Activated CD4-positive, CD25-positive, alpha-beta regulatory T cell (primary cell): ENCODE results near the gene EP300.
"Not testable (repeated sequence)": the region's sequence is repeated elsewhere in the genome, so short reads cannot be mapped to it uniquely, and the experiment has no call there.

Experiments
- DNase-seq, 4 experiments: peaks; one replicate each; lab custom pipeline; 2025; lab: John Stamatoyannopoulos, UW

Gene EP300

DNA sequence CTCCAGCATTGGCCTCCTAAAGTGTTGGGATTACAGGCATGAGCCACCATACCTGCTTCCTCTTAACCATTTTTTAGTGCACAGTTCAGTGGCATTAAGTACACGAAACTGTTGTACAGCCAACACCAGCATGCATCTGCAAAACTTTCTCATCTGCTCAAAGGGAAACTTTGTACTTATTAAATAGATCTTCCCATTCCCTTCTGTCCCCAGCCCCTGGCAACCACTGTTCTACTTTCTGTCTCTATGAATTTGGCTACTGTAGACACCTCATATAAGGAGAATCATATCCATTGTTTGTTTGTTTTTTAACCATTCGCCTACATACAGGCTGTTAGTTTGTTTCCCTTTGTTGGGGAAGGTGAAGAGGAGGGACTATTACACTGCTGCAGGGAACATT, 6.5 kb upstream of the EP300 start:
- DNase-seq: no peak

DNA sequence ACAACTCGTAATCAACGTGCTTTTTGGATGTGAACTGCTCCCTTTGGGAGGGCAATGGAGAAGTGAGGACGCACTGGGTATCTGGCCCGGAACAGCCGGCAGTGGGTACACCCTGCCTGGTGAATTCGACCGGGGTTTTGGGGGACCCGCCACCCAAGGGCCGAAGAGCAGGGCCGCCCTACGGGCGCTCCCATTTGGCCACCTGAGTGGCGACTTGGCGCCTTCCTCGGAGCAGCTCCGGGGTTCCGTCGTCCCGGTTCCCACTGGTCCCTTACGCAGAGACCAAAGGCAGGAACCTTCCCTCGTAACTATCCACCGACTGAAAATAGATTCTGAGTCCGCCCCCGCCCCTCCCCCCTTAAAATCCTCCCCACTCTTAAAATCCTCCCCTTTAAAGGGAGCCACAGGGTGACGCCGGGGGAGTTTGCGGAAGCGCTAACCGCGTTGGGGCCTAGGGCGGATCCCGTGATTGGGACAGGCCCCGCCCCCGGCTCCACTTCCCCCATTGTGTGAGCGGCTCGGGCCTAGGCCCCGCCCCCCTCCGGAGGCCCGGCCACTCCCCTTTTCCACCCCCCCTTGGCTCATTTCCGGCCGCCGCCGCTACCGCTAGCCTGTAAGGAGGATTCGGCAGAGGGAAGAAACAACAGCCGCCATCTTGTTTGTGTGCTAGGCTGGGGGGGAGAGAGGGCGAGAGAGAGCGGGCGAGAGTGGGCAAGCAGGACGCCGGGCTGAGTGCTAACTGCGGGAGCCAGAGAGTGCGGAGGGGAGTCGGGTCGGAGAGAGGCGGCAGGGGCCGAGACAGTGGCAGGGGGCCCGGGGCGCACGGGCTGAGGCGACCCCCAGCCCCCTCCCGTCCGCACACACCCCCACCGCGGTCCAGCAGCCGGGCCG, 1.0 kb upstream of the EP300 start:
- peak; percentile 97 to 99 (median 99) for DNase-seq

DNA sequence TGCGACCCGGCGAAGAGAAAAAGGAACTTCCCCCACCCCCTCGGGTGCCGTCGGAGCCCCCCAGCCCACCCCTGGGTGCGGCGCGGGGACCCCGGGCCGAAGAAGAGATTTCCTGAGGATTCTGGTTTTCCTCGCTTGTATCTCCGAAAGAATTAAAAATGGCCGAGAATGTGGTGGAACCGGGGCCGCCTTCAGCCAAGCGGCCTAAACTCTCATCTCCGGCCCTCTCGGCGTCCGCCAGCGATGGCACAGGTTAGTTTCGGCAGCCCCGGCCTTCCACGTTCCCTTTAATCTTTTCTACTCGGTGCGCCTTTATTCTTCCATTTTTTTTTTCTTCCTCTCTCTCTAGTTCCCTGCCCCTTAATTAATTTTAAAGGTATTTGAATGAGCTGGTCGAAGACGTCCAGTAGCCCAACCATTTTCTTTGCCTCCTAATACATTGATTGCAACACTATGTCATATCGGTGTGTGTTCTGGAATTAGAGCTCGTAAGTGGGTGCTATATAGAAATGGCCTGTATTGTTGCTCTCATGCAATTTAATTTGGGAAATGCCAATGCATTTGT, 537 bp downstream of the EP300 start:
- no peak for DNase-seq

DNA sequence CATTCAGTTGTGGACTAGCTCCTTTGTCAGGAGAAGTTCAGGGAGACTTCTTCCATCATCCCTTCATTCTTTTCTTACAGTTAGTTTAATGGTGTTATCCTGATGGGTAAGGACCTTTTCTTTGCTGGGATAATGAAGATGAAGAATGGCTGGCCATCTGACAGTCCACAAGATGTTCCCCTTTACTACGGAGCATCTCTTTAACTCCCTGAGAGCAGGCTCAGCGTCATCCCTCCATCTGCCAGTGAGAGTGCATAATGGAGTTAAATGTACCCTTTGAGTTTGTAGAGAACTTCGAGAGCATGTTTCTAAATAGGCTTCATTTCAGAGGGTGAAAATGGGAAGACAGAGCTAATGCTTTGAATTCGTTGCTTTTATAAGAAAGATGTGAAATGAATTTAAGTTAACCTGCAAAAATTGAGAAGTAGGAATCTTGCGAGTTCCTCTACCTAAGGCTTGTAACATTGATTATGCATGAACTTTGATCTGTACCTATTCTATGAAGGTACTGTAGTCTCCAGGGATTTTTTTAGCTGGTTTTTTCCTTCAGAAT, 1.7 kb downstream of the EP300 start:
- no peak for DNase-seq

DNA sequence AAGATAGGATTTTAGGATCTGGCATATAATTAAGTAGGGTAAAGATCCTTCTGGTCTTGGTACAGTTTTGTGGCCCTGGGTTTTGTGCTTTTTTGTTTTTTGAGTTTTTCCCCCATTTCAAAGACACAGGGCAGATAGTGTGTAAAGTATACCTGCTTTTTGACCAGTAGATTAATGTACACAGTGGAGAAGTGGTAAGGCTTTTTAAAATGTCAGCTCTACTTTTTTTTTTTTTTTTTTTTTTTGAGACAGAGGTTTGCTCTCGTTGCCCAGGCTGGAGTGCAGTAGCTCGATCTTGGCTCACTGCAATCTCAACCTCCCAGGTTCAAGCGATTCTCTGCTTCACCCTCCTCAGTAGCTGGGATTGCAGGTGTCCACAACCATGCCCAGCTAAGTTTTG, 4.0 kb downstream of the EP300 start:
- no peak for DNase-seq

DNA sequence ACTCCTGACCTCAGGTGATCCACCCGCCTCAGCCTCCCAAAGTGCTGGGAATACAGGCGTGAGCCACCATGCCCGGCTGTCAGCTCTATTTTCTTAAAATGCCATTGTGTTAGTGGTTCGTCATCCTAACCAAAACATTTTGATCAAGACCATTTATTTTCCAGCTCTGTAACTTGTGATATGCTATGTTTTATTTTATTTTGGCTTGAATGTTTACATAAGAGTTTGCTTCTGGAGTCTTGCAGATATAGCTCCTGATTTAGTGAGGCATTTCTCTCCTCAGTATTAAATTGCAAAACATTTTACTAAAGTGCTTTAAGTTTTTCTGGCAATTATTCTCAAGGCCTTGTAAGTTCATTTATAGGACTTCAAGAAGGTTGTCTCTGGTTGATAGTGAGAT, 4.4 kb downstream of the EP300 start:
- DNase-seq: no peak

DNA sequence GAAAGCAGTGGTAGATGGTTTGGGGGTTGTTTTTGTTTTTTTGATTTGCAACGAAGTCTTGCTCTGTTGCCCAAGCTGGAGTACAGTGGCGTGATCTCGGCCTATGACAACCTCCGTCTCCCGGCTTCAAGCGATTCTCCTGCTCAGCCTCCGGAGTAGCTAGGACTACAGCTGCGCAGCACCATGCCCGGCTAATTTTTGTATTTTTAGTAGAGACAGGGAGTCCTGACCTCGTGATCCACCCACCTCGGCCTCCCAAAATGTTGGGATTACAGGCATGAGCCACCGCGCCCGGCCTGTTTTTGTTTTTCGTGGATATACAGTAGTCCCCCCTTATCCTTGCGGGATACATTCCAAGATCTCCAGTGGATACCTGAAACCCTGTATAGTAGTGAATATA, 6.6 kb downstream of the EP300 start:
- DNase-seq: no peak

DNA sequence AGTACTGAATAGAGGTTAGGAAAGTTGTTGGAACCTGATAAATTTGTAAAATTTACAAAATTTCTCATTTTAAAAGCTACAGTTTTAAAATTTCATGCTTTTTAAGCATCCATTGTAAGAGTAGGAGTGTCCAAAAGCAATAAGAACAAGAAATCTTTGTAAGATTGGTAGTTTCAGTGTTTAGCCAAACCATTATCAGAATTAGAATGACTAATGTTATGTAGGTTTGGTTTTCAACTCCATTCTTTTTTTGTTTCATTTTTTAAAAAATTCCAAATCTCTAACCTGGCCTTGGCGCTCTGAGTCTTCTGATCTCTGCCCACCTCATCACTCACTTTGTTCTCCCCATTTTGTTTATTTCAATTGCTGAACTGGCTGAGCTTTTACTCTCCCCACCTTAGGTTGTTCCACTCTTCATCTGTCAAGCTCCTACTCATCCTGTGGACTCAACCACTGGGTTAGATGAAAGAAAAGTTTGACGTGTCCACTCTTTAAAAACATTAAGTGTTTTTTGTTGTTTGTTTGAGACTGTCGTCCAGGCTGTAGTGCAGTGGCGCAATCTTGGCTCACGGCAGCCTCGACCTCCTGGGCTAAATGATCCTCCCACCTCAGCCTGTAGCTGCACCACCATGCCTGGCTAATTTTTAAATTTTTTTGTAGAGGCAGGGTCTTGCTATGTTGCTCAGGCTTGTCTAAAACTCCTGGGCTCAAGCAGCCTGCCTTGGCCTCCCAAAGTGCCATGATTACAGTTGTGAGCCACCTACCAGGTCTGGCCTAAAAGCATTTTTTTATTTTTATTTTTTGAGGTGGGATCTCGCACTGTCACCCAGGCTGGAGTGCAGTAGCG, 14.0 kb downstream of the EP300 start:
- DNase-seq: no peak

DNA sequence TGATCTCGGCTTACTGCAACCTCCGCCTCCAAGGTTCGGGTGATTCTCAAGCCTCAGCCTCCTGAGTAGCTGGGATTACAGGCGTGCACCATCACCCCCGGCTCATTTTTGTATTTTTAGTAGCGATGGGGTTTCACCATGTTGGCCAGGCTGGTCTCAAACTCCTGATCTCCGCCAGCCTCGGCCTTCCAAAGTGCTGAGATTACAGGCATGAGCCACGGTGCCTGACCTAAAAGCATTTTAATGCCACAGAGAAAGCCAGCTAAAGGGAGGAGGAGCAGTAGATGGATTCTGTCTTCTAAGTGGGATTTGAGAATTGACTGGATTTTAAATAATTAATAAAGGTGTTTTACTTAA, 14.6 kb downstream of the EP300 start:
- not testable (repeated sequence) for DNase-seq

DNA sequence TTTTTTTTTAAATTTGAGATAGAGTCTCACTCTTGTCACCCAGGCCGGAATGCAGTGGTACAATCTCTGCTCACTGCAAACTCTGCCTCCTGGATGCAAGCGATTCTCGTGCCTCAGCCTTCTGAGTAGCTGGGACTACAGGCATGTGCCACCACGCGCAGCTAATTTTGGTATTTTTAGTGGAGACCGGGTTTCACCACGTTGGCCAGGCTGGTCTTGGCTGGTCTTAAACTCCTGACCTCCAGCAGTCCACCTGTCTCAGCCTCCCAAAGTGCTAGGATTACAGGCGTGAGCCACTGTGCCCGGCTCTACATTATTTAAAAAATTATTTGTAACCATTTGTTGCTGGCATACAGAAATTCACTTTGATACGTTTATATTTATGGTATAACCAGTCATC, 18.6 kb downstream of the EP300 start:
- no peak for DNase-seq

DNA sequence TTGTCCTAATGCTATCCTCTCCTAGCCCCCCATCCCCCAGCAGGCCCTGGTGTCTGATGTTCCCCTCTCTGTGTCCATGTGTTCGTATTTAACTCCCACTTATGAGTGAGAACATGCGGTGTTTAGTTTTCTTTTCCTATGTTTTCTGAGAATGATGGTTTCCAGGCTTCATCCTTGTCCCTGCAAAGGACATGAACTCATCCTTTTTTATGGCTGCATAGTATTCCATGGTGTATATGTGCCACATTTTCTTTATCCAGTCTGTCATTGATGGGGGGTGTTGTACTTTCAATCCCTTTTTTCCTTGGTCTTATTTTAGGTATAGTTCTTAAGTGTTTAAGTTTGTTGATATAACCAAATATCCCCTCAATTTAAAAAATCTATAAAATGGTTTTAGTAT, 23.9 kb downstream of the EP300 start:
- DNase-seq: no peak

DNA sequence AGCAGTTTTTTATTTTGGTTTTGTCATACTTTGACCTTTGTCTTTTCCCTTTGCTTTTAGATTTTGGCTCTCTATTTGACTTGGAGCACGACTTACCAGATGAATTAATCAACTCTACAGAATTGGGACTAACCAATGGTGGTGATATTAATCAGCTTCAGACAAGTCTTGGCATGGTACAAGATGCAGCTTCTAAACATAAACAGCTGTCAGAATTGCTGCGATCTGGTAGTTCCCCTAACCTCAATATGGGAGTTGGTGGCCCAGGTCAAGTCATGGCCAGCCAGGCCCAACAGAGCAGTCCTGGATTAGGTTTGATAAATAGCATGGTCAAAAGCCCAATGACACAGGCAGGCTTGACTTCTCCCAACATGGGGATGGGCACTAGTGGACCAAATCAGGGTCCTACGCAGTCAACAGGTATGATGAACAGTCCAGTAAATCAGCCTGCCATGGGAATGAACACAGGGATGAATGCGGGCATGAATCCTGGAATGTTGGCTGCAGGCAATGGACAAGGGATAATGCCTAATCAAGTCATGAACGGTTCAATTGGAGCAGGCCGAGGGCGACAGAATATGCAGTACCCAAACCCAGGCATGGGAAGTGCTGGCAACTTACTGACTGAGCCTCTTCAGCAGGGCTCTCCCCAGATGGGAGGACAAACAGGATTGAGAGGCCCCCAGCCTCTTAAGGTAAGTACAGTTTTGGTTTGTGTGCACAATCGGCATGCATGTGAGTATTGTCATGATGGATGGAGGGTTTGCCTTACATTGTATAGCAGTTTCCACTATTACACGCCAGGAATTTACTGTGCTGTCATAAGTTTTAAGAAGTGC, 25.0 kb downstream of the EP300 start:
- no peak for DNase-seq

DNA sequence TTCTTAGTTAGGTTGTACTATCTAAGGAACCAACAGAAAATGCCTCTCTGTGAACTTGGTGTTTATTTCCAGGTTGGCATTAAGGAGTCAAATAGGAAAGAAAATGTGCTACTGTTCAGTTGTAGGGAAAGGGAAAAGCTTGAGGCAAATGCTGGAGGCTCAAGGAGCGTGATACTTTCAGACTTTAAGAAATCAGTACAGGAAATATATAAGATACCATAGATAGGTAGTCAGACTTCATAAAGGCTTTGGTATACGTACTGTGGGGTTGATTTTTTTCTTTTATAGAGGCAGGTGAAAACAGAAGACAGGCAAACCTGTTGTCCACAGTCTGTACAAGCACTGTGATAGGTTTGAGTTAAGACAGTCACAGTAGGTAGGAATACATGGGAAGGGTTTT, 30.8 kb downstream of the EP300 start:
- no peak for DNase-seq

DNA sequence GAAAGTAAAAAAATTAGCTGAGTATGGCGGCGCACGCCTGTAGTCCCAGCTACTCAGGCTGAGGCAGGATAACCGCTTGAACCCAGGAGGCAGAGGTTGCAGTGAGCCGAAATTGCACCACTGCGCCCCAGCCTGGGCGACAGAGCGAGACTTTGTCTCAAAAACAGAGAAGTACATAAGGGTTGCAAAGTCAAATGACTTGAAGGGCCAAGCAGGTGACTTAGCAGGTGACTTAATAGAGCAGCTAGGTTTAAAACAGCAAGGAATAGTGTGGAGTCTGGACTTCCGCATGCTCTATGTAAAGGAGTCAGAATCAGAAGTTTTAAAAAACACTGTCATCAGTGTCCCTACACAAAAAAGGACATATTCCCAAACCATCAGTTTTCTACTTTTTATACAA, 31.7 kb downstream of the EP300 start:
- DNase-seq: no peak

DNA sequence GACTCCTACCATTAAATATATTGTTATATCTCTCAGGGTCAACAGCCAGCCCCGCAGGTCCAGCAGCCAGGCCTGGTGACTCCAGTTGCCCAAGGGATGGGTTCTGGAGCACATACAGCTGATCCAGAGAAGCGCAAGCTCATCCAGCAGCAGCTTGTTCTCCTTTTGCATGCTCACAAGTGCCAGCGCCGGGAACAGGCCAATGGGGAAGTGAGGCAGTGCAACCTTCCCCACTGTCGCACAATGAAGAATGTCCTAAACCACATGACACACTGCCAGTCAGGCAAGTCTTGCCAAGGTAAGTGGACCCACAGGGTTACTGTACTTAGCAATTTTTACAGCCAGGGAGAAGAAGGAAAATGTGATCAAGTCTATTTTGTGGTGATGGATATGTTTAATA, 35.1 kb downstream of the EP300 start:
- DNase-seq: no peak

DNA sequence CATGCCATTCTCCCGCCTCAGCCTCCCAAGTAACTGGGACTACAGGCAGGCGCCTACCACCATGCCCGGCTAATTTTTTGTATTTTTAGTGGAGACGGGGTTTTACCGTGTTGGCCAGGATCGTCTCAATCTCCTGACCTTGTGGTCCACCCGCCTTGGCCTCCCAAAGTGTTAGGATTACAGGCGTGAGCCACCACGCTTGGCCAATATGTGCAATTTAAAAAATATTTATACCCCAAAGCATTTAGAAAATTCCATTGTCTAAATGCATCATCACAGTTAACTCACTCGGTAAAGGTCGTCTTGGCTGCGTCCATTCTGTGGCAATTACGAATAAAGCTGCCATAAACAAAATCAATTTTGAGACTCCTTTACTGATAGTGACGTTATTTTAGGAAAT, 36.2 kb downstream of the EP300 start:
- no peak for DNase-seq

DNA sequence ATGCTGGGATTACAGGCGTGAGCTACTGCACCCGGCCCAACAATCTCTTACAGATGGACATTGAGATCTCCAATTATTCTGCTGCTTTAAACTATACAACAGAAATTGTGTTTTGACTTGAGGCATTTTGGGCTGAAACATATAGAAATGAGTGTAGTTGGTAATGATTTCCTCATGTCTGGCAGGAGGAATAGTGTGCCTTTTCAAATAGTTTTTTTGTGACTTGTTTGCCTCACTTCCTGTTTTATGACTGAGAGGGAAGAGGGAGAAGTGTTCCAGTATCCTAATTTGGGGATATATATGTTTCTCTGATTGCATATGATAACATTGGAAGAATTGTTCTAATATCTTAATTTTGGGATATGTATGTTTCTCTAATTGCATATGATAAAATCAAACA, 40.2 kb downstream of the EP300 start:
- no peak for DNase-seq

DNA sequence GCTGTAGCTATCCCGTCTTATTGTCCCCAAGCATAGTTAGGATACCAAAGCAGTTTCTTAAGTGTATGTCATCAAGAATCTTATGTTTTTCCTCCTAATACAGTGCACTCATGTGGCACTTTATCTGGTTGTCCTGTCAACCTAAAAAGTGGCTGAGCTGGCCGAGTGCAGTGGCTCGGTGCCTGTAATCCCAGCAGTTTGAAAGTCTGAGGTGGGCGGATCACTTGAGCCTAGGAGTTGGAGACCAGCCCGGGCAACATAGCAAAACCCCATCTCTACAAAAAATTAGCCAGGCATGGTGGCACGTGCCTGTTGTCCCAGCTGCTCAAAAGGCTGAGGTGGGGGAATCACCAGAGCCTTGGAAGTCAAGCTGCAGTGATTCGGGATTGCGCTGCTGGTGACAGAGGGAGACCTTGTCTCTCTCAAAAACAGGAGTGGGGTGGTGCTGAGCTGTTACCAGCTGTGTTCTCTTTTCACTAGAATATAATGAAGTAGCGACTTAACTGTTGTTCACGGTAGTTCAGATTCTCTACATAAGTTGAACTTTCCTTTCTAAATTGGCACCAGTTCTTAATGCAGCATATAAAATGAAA, 48.1 kb downstream of the EP300 start:
- no peak for DNase-seq

DNA sequence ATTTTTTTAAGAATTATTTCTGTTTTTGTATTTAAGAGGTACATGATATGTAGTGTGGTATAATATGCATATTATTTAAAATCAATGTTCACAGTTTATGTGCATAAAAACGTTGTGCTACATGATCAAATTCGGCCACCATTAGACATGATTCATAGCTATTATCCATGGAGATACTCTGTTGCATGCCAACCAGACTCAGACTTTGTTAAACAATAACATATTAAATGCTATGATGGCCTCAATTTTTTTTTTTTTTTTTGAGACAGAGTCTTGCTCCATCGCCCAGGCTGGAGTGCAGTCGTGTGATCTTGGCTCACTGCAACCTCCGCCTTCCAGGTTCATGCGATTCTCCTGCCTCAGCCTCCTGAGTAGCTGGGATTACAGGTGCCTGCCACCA, 53.5 kb downstream of the EP300 start:
- DNase-seq: not testable (repeated sequence)

DNA sequence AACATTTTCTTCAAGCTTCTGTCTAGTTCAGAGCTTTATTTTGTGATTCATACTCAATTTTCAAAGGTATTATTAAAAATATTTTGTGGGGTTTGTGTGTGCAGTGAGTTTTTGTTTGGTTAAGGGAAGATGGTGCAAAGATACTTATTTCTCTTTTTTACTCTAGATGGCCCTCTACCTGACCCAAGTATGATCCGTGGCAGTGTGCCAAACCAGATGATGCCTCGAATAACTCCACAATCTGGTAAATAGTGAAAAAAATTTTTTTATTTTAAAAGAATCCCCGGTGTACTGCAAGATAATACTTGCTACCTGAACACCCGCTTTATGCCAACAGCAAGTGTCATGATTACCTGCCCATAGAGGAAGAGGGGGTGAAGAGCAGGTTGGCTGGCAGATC, 54.2 kb downstream of the EP300 start:
- DNase-seq: no peak

DNA sequence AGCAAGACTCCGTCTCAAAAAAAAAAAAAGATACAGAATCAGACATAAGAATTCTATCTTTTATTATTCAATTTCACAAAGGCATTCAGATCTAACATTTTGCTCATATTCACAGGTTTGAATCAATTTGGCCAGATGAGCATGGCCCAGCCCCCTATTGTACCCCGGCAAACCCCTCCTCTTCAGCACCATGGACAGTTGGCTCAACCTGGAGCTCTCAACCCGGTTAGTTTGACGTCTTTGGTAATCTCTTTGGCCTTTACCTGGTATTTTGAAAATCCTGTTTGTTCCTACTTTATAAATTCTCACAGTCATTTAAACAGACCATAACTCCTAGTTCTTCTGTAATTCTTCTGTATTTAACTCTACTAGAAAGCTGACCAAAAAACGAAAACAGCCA, 55.3 kb downstream of the EP300 start:
- DNase-seq: no peak
